PC-9 (cell line): ENCODE measurements around the gene STRN3. TPM values are rescaled to one million over a fixed set of nuclear protein-coding genes. Genes with fewer than 3 reads are reported as not detected.

Source experiments
- BruUV-seq: library from RNA; stranded (reverse); fragments of 400-500 nt; replicated peaks from 2 replicates; lab custom pipeline; 2021; lab: Mats Ljungman, UMichigan
- CTCF ChIA-PET: fragments of 300-600 bp; sonication (Branson Sonifier 250); formaldehyde crosslinking; loops from one replicate; lab custom pipeline; 2022; ENCODE audit warnings: antibody characterized with exemption; lab: Charles Lee
- POLR2A ChIA-PET: fragments of 300-600 bp; sonication (Branson Sonifier 250); formaldehyde crosslinking; loops from one replicate; lab custom pipeline; 2022; ENCODE audit warnings: antibody characterized with exemption; ENCODE audit not compliant: unreplicated experiment; lab: Charles Lee
- DNase-seq, 2 experiments: peaks; one replicate each; pipeline versions ENCODE4 v3.0.0 to v3.0.0-alpha.2; 2015 to 2022; ENCODE audit warnings: mixed read lengths in 1 of 2
- H2AFZ ChIP-seq: fragments of 200-600 bp; sonication (generic); 2 replicates; pipeline ENCODE4 v1.8.1; 2017; ENCODE audit warnings: antibody characterized with exemption
- H3F3A ChIP-seq: fragments of 200-600 bp; sonication (generic); 2 replicates; pipeline ENCODE4 v1.8.1; 2017; ENCODE audit warnings: antibody characterized with exemption, mild to moderate bottlenecking, low read depth; ENCODE audit not compliant: insufficient read depth
- H3K27ac ChIP-seq: fragments of 200-600 bp; sonication (generic); 2 replicates; pipeline ENCODE4 v1.6.1; 2016; ENCODE audit warnings: mixed run types
- H3K27me3 ChIP-seq: fragments of 200-600 bp; sonication (generic); 2 replicates; pipeline ENCODE4 v1.6.1; 2016; ENCODE audit warnings: low read depth, mixed run types; ENCODE audit not compliant: insufficient read depth
- H3K36me3 ChIP-seq: fragments of 200-600 bp; sonication (generic); 2 replicates; pipeline ENCODE4 v1.6.1; 2016; ENCODE audit warnings: low read depth, mixed run types
- H3K4me1 ChIP-seq: fragments of 200-600 bp; sonication (generic); replicated peaks from 2 replicates; pipeline ENCODE4 v1.6.1; 2016; ENCODE audit warnings: mixed run types; ENCODE audit not compliant: insufficient read depth
- H3K4me2 ChIP-seq: fragments of 200-600 bp; sonication (generic); 2 replicates; pipeline ENCODE4 v1.6.1; 2017; ENCODE audit warnings: mixed run types
- H3K4me3 ChIP-seq: fragments of 200-600 bp; sonication (generic); 2 replicates; pipeline ENCODE4 v1.6.1; 2016; ENCODE audit warnings: mixed run types
- H3K79me2 ChIP-seq: fragments of 200-600 bp; sonication (generic); 2 replicates; pipeline ENCODE4 v1.6.1; 2017; ENCODE audit warnings: low read depth, mixed run types
- H3K9me2 ChIP-seq: fragments of 200-600 bp; sonication (generic); 2 replicates; pipeline ENCODE4 v1.8.1; 2017; ENCODE audit warnings: mild to moderate bottlenecking; ENCODE audit not compliant: insufficient read depth
- H3K9me3 ChIP-seq: fragments of 200-600 bp; sonication (generic); 2 replicates; pipeline ENCODE4 v1.8.1; 2016; ENCODE audit warnings: low read depth; ENCODE audit not compliant: insufficient read depth
- H4K20me1 ChIP-seq: fragments of 200-600 bp; sonication (generic); 2 replicates; pipeline ENCODE4 v1.8.1; 2017; ENCODE audit not compliant: insufficient read depth
- EZH2 ChIP-seq: fragments of 200-600 bp; sonication (generic); IDR thresholded peaks from 2 replicates; pipeline ENCODE4 v1.8.0; 2017; ENCODE audit warnings: antibody characterized with exemption, low read depth
- intact Hi-C: fragments of 100-400 bp; cut with micrococcal nuclease; formaldehyde crosslinking; loops from one replicate; pipeline ENCODE4 v1.10.0; 2022; ENCODE audit not compliant: unreplicated experiment
- total RNA-seq: library from RNA; stranded (reverse); gene quantifications from 2 replicates; pipeline ENCODE4 v1.2.3, GENCODE V29; 2021
- TF ChIP-seq, protein P1 (sequence below): fragments of 200-600 bp; sonication (generic); conservative IDR thresholded peaks from 2 replicates; pipeline ENCODE4 v1.6.1; 2017; ENCODE audit warnings: mixed run types, antibody characterized with exemption, mild to moderate bottlenecking, moderate library complexity

STRN3 gene
- total RNA-seq, 1 experiment from 2014 or later = 18.1 TPM

DNA sequence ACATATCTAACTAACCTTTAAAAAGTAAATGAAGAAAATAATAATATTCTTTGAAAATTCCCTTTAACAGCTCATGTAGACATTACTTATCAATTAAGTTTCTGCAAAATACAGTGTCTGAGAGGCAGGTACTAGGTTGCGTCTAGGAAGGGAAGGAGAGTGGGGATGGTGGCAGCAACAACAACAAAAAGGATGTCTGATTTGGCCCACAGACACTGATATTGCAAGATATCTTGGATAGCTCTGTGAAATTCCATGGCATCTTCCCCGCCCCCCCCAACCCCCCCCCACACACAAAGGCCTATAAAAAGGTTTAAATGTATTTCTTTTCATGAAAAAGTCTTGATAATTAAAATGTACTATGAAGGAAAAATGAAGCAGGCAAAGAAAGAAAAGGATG is 42.3 kb downstream of the STRN3 start:
- H2AFZ ChIP-seq = no peak overlapping the region
- no peak overlapping the region for H3K4me3 ChIP-seq
- H3K36me3 ChIP-seq = no peaks in the 10 kb centered on the region
- ChIA-PET CTCF (no interaction called here), POLR2A (no interaction called here)
- peaks cover 19% of the 10 kb centered on the region for H4K20me1 ChIP-seq
- H3K27ac ChIP-seq = no peak overlapping the region
- no peak overlapping the region for H3K4me2 ChIP-seq
- H3F3A ChIP-seq = 0 out of 2 replicates have a peak, but pooled peaks cover 8% of the 10 kb centered on the region
- H3K9me2 ChIP-seq = no peaks in the 10 kb centered on the region
- H3K79me2 ChIP-seq = peaks cover 50% of the 10 kb centered on the region
- intact Hi-C loops = no loop called here
- no peaks in the 10 kb centered on the region for H3K4me1 ChIP-seq
- H3K9me3 ChIP-seq = no peaks in the 10 kb centered on the region
- BruUV-seq = no TSS peak
- H3K27me3 ChIP-seq = no peaks in the 10 kb centered on the region
- no peak for DNase-seq
- TF ChIP-seq, protein P1, sequence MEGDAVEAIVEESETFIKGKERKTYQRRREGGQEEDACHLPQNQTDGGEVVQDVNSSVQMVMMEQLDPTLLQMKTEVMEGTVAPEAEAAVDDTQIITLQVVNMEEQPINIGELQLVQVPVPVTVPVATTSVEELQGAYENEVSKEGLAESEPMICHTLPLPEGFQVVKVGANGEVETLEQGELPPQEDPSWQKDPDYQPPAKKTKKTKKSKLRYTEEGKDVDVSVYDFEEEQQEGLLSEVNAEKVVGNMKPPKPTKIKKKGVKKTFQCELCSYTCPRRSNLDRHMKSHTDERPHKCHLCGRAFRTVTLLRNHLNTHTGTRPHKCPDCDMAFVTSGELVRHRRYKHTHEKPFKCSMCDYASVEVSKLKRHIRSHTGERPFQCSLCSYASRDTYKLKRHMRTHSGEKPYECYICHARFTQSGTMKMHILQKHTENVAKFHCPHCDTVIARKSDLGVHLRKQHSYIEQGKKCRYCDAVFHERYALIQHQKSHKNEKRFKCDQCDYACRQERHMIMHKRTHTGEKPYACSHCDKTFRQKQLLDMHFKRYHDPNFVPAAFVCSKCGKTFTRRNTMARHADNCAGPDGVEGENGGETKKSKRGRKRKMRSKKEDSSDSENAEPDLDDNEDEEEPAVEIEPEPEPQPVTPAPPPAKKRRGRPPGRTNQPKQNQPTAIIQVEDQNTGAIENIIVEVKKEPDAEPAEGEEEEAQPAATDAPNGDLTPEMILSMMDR = no peak
- no peak for TF ChIP-seq EZH2

DNA sequence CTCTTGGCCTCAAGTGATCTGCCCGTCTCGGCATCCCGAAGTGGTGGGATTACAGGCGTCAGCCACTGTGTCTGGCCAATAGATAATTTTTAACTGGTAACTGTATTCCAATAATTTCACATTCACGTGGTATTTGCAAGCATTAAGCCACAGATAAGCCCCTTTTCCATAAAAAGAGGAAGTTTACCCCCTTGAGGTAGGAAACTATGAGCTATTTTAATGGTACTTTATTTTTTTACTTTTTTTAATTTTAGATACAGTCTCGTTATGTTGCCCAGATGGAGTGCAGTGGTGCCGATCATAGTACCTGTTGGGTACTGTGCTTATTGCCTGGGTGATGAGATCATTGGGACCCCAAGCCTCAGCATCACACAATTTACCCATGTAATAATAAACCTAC is 43.6 kb downstream of the STRN3 start:
- POLR2A ChIA-PET = no interaction called here

DNA sequence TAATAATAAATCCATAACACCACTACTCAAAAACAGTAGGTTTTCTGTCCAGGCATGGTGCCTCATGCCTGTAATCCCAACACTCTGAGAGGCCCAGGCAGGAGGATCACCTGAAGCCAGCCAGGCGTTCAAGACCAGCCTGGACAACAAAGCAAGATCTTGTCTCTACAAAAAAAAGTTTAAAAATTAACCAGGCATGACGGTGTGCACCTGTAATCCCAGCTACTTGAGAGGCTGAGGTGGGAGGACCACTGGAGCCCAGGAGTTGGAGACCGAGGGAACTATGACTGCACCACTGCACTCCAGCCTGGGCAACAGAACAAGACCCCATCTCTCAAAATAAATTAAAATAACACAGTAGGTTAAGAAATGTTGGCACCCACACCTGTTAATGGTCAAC is 45.2 kb downstream of the STRN3 start:
- POLR2A ChIA-PET = interaction anchor here (0.6 kb wide), 2 partner anchors 46 to 126 kb away, joined by 3 to 10 read pairs; partner anchors contain the start of gene STRN3
- Histone ChIP-seq H3K27me3 (no peaks in the 10 kb centered on the region), H4K20me1 (peaks cover 22% of the 10 kb centered on the region), H3K9me3 (no peaks in the 10 kb centered on the region), H3K4me2 (no peak overlapping the region), H3K4me1 (no peaks in the 10 kb centered on the region), H3K27ac (no peak overlapping the region), H3K9me2 (no peaks in the 10 kb centered on the region), H3F3A (peaks cover 8% of the 10 kb centered on the region; the same call in 1 of the 2 replicates), H3K79me2 (peaks cover 52% of the 10 kb centered on the region), H2AFZ (no peak overlapping the region), H3K36me3 (no peaks in the 10 kb centered on the region), H3K4me3 (no peak overlapping the region)
- no peak for DNase-seq
- intact Hi-C loops = loop anchor here (2.0 kb wide), 1 partner anchor 102 kb away; no protein-coding TSS in a partner anchor
- CTCF ChIA-PET = no interaction called here
- TF ChIP-seq, protein P1 = no peak
- BruUV-seq = no TSS peak

More for the DNA sequence above, 43.6 kb downstream of the STRN3 start:
- Histone ChIP-seq H3K4me1 (no peaks in the 10 kb centered on the region), H3K27me3 (no peaks in the 10 kb centered on the region), H3K9me2 (no peaks in the 10 kb centered on the region), H4K20me1 (peaks cover 19% of the 10 kb centered on the region), H3K4me3 (no peak overlapping the region), H3K36me3 (no peaks in the 10 kb centered on the region), H2AFZ (no peak overlapping the region), H3K4me2 (no peak overlapping the region), H3K79me2 (peaks cover 49% of the 10 kb centered on the region), H3K27ac (no peak overlapping the region), H3F3A (0 out of 2 replicates have a peak, but pooled peaks cover 8% of the 10 kb centered on the region), H3K9me3 (no peaks in the 10 kb centered on the region)
- CTCF ChIA-PET = no interaction called here
- no TSS peak for BruUV-seq
- intact Hi-C loops = no loop called here
- TF ChIP-seq EZH2 = no peak
- TF ChIP-seq, protein P1 = no peak
- DNase-seq = no peak
